GM19397 (cell line): ENCODE measurements around the gene SLC37A4.
"Not testable (repeated sequence)": the region's sequence is repeated elsewhere in the genome, so short reads cannot be mapped to it uniquely, and the experiment has no call there.

Source experiments
- ATAC-seq: cut with Tn5 transposase; IDR thresholded peaks from one replicate; pipeline ENCODE4 v1.9.1; 2021; ENCODE audit warnings: mild to moderate bottlenecking, moderate library complexity; ENCODE audit not compliant: unreplicated experiment

The SLC37A4 gene

GRCh38 chr11:119042927-119043326, 12.2 kb upstream of the SLC37A4 start:
- no peak for ATAC-seq

DNA sequence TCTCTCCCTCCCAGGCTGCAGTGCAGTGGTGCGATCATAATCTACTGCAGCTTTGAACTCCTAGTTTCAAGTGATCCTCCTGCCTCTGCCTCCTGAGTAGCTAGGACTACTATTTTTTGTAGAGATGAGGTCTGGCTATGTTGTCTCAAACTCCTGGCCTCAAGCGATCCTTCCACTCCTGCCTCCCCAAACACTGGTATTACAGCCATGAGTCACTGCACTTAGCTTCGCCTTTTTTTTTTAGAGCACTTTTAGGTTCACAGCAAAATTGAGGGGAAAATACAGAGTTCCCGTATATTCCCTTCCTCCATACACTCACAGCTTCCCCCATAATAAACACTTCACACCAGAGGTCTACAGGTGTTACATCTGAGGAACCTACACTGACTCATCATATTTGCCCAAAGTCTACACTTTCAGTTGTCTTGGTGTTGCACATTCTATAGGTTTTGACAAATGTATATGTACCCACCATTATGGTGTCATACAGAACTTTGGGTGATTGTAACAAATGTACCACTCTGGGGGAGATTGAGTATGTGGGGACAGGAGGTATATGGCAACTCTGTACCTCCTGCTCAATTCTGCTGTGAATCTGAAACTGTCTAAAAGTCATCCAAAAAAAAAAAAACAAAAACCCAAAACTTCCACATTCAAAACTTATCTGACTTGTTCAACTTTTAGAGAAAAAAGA, 11.3 kb upstream of the SLC37A4 start:
- ATAC-seq: no peak

GRCh38 chr11:119039471-119039870, 8.8 kb upstream of the SLC37A4 start:
- ATAC-seq: not testable (repeated sequence)

GRCh38 chr11:119038884-119039283, 8.2 kb upstream of the SLC37A4 start:
- no peak for ATAC-seq

GRCh38 chr11:119034813-119035212, 4.1 kb upstream of the SLC37A4 start:
- ATAC-seq: no peak

DNA sequence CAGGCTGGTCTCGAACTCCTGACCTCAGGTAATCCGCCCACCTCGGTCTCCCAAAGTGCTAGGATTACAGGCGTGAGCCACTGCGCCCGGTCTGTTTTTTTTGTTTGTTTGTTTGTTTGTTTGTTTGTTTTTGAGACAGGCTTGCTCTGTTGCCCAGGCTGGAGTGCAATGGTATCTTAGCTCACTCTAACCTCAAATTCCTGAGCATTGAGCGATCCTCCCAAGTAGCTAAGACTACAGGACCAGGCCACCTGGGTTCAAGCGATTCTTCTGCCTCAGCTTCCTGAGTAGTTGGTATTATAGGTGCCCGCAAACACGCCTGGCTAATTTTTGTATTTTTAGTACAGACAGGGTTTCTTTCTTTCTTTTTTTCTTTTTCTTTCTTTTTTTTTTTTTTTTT, 2.7 kb upstream of the SLC37A4 start:
- ATAC-seq: not testable (repeated sequence)

DNA sequence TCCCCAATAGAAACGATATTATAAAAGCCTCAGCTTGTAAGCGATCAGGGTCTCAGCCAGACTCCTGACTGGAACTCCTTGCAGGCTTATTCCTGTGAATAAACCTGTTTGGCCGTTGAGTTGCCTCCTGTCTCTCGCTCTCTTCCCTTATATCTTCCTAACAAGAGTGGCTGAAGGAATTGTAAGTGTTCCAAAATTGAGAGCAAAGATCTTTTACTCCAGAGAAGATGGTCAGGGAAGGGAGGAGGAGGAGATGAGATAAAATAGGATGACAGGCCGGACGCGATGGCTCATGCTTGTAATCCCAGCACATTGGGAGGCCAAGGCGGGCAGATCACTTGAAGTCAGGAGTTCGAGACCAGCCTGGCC, 1.2 kb upstream of the SLC37A4 start:
- no peak for ATAC-seq

- ATAC-seq: peak; percentile 17
These were observed 698 bp downstream of the SLC37A4 start for GRCh38 chr11:119030029-119030328.

DNA sequence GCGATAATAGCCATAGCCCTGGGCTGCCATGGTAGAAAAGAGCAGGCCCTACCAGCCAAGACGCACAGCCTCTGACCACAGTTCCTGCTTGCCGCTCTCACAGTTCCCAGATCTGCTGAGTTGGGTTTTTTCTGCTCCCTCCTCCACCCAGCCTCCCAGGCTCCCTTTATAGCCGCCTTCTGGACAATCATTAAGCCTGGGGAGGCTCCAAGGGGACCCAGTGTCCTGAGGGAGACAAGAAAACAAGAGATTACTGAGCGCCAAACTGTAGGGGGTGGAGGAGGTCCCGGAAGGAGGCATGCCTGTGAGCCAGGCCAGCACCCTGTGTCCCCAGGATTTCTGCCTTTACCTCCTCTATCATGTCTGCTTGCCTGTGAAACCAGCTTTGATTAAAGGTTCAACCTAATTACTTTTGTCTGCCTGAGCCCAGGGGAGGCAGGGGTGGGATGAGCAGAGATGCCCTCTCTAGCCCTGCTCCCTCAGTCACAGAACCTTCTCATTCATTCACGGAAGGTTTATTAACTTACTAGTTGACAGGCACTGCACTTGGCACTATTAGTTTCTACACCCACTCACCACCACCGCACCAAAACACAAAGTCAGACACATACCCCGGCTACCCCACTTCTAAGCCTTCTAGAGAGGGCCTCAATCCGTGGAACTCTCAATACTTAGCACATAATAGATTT, 1.2 kb downstream of the SLC37A4 start:
- no peak for ATAC-seq

DNA sequence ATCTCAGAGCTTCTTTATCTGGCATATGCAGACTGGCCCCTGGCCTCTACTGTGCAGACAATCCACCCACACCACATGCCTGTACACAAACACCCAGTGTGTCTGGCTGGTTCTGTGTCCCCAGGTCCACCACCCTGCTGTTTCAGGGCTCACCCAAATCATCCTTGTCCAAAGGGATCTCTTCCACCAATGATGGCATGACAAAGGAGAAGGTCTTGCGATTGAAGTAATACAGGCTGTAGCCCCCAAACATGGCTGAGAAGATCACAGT, 1.7 kb downstream of the SLC37A4 start:
- ATAC-seq: no peak

- ATAC-seq: no peak
These were observed 2.2 kb downstream of the SLC37A4 start for GRCh38 chr11:119028346-119029068.

GRCh38 chr11:119027561-119028345, 2.9 kb downstream of the SLC37A4 start:
- no peak for ATAC-seq

GRCh38 chr11:119026970-119027369, 3.7 kb downstream of the SLC37A4 start:
- no peak for ATAC-seq

- no peak for ATAC-seq
These were observed 4.5 kb downstream of the SLC37A4 start for GRCh38 chr11:119025978-119026766.

GRCh38 chr11:119025541-119025940, 5.1 kb downstream of the SLC37A4 start:
- no peak for ATAC-seq

- no peak for ATAC-seq
These were observed 5.6 kb downstream of the SLC37A4 start for GRCh38 chr11:119025099-119025473.

DNA sequence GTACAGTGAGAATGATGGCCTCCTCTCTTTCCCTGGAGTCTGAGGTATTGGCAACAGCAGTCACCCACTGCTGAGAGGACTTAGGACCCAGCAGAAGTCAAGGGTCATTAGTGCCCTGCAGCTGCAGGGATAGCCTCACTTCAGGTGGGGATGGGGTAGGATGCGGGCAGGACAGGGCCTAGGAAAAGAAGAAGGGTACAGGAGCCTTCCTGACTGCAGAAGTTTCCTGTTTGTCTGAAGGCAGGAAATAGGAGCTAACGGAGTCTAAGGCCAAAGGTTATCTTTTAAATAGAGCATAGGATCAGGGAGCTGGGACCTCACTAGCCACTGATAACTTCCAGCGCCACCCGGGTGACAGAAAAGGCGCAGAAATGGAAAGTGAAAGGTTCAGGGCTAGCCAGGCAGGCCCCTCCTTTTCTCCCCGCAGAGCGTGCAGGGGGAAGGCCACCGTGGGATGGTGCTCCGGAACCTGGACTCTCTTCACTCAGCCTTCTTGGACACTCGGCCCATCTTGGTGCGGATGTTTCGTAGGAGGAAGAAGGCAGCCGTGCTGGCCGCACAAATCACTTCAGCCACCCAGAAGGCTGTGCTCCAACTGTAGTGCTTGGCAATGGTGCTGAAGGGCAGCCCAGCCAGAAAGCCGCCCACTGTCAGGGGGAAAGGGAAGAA, 6.1 kb downstream of the SLC37A4 start:
- ATAC-seq: no peak

DNA sequence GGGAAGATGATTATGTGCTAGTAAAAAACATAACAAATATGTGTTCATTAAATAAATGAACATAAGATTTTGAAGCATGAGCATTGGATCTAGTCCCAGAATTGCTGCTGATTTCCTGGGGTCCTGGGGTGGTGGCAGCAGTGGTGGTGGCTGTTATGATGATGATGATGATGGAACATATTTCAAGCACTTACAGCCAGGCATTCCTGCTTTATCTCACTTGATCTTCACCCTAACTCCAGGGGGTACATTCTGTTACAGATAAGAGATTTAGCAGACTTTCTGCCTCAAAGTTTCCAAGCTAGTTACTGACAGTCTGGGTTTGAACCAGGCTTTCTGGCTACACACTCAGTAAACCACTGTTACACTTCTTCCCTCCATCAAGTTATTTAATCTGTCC, 6.9 kb downstream of the SLC37A4 start:
- ATAC-seq: no peak

DNA sequence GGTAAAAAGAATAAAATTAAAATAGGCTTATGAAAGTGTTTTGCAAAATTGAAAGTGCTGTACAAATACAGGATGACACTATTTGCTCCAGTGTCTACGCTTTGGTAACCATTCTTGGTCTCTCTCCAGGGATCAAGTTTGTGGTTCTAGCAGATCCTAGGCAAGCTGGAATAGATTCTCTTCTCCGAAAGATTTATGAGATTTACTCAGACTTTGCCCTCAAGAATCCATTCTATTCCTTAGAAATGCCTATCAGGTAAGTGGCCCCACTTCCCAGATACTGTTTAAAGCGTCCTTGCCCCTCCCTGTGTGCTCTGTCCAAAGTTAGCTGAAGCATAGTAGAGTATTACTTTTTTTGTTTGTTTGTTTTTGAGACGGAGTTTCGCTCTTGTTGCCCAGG, 9.0 kb downstream of the SLC37A4 start:
- ATAC-seq: no peak

DNA sequence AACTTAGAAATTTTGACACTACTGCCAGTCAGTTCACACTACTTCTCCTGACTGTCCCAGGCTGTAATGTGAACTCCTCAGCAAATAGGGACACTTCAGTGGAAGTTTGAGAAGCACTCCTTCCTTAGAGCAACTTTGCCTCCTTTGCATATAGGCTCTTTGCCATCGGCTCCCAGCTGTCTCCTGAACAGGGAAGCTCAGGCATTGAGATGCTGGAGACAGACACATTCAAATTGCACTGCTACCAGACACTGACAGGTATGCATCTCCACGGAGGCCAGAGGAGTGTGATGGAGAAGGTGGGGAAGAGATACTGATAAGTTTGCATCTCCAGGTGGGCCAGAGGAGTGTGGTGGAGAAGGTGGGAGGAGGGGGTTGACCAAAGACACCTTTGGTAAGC, 10.7 kb downstream of the SLC37A4 start:
- ATAC-seq: no peak
